Skin epidermis (tissue), 12 donors: ENCODE data around the gene CPA4.
"Not testable (repeated sequence)": the region's sequence is repeated elsewhere in the genome, so short reads cannot be mapped to it uniquely, and the experiment has no call there.

Source experiments
- H3K27ac ChIP-seq, 21 experiments: fragments of 200-600 bp; sonication (generic) in 11 of 21; one replicate each; pipeline ENCODE4 v1.5.0; 2020; ENCODE audit warnings: mild to moderate bottlenecking in 3 of 21, inconsistent platforms in 2 of 21, moderate library complexity in 2 of 21
- H3K4me3 ChIP-seq, 7 experiments: fragments of 200-600 bp; sonication (generic) in 2 of 7; one replicate each; pipeline ENCODE4 v1.5.0; 2020; ENCODE audit warnings: inconsistent platforms in 2 of 7, mild to moderate bottlenecking in 2 of 7, moderate library complexity in 1 of 7

The CPA4 gene

DNA sequence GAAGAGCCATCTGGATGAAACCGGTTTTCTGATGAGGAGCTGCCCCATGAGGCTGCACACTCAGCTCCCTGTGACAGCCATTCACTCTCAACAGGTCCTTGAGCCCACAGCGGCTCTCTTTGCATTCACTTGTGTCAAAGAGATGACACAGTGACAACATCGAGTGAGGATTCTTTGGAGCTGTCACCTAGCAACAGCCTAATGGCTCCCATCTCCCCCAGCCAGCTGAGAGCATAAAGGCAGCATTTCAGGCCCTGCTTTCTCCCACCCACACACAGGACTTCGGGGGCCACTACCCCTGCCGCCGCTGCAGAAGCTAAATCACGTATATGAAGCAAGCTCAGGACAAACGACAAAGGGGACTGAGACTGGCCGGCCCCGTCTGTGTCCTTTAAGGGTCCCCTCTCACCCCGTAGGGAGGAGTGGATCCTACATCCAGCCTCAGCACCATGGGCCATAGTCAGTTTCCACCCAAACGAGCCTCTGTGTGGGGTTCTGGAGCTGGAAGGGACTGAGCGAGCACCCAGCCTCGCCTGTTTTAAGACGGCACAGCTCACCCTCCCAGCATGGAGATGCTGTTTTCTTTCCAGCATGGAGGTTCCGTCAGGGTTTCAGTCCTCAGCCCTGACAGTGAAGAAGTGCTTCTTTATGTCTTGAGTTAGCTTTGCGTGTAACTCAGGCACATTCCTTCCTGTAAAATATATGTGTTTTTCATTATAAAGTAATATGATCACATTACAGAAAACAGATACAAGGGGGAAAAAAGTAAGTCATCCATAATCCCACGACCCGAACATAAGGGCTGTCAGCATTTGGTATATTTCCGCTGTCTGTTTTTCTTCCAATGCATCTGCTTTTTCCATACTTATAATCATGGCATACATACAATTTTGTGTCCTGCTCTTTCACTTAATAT lies 4.9 kb downstream of the CPA4 start:
- peak overlapping the region in 1 of 21 experiments; percentile 55 for H3K27ac ChIP-seq
- H3K4me3 ChIP-seq = no peak overlapping the region

GRCh38 chr7:130298544-130299326 lies 5.8 kb downstream of the CPA4 start:
- H3K27ac ChIP-seq = peak overlapping the region in 6 of 21 experiments; percentile 7 to 66 (median 32)
- H3K4me3 ChIP-seq = no peak overlapping the region

- H3K4me3 ChIP-seq = no peak overlapping the region
Measured at GRCh38 chr7:130299866-130300265, 6.9 kb downstream of the CPA4 start.

DNA sequence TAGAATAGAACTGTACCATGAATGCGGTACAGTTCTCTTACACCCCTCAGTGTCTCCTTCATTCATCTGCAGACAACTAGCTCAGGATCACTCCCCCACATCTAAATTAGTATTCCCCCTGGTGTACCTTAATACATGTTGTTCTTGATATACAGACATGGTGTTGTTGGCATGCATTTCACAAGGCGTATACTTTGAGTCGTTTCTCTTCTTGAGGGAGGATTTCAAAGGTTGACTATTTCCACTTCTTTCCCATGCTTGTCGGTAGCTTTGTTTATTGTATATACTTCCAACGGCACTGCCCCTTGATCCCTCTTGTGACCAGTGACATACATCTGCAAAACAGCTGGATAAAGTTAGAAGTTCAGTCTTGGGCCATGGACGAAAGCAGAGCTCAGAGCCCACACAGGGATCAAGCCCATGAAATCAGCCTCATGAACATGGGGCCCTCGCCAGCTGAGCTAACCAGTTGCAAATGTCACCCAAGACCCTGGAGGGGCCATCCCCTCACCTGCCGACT lies 8.6 kb downstream of the CPA4 start:
- no peak overlapping the region for H3K4me3 ChIP-seq

More at GRCh38 chr7:130299866-130300265, 6.9 kb downstream of the CPA4 start:
- H3K27ac ChIP-seq = peak overlapping the region in 7 of 21 experiments; percentile 4 to 66 (median 17)

GRCh38 chr7:130302649-130303048 lies 9.7 kb downstream of the CPA4 start:
- H3K27ac ChIP-seq = no peak overlapping the region
- H3K4me3 ChIP-seq = no peak overlapping the region

More for the DNA sequence above, 8.6 kb downstream of the CPA4 start:
- H3K27ac ChIP-seq = no peak overlapping the region

DNA sequence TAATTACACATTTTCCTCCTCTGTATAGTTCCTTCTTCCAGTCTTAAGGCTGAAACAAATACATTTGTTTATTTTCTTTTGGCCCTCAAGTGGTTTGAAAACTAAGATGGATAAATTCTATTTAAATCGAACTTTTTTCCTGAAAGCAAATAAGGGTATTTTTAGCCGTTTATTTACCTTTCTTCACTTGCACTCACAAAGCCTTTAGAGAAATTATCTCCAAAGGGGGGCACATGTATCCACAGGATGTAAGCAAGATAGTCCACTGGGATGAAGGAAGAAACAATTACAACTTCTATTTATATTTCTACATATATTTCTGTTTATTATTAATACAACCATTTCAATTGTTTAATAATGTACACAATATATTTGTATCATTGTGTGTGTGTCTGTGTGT lies 10.2 kb downstream of the CPA4 start:
- H3K4me3 ChIP-seq = no peak overlapping the region
- no peak overlapping the region for H3K27ac ChIP-seq

DNA sequence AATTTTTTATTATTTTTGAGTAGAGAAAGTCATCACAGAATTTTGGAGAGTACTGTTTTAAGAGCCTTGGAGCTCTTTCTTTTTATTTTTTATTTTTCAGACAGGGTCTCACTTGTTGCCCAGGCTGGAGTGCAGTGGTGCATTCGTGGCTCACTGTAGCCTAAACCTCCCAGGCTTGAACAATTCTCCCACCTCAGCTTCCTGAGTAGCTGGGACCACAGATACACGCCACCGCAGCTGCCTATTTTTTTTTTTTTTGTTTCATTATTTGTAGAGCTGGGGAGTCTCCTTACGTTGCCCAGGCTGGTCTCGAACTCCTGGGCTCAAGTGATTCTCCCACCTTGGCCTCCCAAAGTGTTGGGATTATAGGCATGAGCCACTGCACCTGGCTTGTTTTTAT lies 10.6 kb downstream of the CPA4 start:
- Histone ChIP-seq H3K27ac (no peak overlapping the region), H3K4me3 (no peak overlapping the region)

GRCh38 chr7:130303982-130304381 lies 11.0 kb downstream of the CPA4 start:
- H3K4me3 ChIP-seq = no peak overlapping the region
- H3K27ac ChIP-seq = no peak overlapping the region

GRCh38 chr7:130304878-130305277 lies 11.9 kb downstream of the CPA4 start:
- Histone ChIP-seq H3K4me3 (no peak overlapping the region), H3K27ac (no peak overlapping the region)

DNA sequence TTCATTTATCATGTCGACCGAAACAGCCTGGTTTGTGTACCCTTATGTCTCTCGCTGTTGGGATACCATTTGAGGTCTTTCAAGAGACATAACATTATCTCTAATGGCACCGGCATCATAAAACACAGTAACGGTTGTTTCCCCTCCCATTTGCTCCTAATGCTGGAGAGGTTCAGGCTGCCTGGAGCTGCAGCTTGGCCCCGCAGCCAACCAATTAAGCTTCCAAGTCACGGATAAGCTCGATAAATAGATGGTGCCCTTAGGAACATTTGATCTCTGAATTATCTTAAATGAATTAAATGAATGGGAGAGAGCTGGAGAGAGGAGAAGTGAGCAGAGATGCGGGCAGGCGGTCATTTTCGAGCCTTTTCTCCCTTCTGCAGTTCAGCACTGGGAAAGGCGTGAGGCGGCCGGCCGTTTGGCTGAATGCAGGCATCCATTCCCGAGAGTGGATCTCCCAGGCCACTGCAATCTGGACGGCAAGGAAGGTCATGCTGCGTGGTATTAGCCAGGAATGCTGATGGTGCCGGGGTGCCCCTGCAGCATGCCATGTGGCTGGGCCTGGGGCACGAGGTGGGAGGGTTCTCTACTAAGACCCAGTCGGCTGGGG lies 12.6 kb downstream of the CPA4 start:
- H3K27ac ChIP-seq = no peak overlapping the region
- H3K4me3 ChIP-seq = no peak overlapping the region

DNA sequence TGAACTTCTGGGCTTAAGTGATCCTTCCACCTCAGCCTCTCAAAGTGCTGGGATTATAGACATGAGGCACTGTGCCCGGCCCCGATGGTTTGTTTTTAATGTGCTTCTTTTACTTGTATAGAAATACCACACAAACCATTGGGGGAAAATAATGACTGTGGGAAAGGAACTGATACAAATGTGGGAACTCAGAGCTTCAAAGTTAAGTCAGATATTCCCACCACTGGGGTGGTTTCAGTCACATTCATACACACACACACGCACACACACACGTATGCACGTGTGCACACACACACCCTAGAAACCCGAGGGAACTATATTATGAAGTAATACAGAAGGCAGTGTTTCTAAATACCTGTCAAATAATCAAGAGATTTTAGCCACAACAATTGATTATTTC lies 17.0 kb downstream of the CPA4 start:
- no peak overlapping the region for H3K27ac ChIP-seq
- no peak overlapping the region for H3K4me3 ChIP-seq

DNA sequence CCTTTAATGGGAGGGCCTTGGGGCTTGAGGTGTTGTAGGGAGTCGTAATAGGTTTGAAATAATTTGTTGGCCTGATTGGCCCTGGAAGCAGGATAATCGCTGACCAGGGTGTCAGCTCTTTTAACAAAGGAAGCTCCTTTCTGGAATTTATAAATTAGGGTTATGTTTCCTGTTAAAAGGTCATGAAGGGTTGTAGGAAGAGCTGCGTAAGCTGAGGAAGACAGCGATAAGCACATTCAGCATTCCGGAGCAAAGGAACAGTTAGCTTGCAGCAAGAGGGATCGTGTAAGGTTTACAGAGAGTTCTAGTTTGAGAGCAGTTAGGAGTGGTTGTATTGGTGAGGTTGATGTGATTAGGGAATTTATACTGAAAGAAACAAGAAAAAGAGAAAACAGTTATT lies 21.3 kb downstream of the CPA4 start:
- Histone ChIP-seq H3K27ac (no peak overlapping the region), H3K4me3 (no peak overlapping the region)

- Histone ChIP-seq H3K4me3 (no peak overlapping the region), H3K27ac (no peak overlapping the region)
Measured at GRCh38 chr7:130319541-130319940, 26.6 kb downstream of the CPA4 start.

DNA sequence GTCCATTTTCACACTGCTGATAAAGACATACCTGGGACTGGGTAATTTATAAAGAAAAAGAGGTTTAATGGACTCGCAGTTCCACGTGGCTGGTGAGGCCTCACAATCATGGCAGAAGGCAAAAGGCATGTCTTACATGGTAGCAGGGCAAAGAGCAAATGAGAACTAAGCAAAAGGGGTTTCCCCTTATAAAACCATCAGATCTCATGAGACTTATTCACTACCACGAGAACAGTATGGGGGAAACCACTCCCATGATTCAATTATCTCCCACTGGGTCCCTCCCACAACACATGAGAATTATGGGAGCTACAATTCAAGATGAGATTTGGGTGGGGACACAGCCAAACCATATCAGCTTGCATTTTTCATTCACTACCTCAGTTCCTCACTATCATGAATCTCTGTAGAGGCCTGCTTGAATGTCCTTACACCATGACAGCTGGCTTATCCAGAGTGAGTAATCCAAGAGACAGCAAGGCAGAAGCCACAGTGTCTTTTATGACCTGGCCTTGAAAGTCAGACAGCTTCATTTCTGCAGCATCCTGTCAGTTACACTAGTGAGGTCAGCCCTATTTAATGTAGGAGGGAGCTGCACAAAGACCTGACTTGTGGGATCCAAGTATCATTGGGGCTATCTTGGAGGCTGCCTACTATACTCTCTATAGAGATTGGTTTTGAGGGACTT lies 28.7 kb downstream of the CPA4 start:
- not testable (repeated sequence) for H3K4me3 ChIP-seq, H3K27ac ChIP-seq

DNA sequence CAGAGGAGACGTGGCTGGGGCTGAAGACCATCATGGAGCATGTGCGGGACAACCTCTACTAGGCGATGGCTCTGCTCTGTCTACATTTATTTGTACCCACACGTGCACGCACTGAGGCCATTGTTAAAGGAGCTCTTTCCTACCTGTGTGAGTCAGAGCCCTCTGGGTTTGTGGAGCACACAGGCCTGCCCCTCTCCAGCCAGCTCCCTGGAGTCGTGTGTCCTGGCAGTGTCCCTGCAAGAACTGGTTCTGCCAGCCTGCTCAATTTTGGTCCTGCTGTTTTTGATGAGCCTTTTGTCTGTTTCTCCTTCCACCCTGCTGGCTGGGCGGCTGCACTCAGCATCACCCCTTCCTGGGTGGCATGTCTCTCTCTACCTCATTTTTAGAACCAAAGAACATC lies 29.7 kb downstream of the CPA4 start:
- no peak overlapping the region for H3K4me3 ChIP-seq

DNA sequence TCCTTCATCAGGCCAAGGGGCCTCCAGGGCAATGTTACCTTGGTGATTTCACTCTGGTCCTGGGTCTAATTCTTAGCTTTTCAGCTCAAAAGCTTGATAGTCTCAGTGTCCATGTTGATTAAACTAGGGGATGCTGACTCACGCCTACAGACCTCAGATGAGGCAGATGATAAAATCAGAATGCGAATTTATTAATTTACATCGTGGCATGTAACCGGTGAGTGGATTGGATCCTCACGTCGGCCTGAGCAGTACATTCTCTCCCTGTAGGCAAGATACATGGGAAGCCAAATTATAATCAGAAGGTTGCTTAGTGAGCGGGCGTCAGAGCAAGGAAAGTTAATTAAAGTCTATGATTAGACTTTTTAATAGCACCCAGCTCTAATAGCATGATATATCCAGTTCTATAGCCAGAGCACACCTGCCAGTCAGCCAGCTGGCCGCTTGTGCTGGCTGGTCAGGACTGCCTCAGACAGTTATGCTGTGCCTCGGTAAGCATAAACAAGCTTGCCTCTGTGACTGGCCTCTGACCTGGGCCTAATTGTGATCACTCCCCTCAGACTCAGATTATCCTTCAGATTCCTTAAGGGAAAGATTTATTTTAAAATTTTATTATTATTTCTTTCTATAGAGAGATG lies 31.5 kb downstream of the CPA4 start:
- no peak overlapping the region for H3K4me3 ChIP-seq
- H3K27ac ChIP-seq = no peak overlapping the region

More for the DNA sequence above, 29.7 kb downstream of the CPA4 start:
- no peak overlapping the region for H3K27ac ChIP-seq

- Histone ChIP-seq H3K4me3 (no peak overlapping the region), H3K27ac (no peak overlapping the region)
Measured at GRCh38 chr7:130329681-130330080, 36.7 kb downstream of the CPA4 start.

DNA sequence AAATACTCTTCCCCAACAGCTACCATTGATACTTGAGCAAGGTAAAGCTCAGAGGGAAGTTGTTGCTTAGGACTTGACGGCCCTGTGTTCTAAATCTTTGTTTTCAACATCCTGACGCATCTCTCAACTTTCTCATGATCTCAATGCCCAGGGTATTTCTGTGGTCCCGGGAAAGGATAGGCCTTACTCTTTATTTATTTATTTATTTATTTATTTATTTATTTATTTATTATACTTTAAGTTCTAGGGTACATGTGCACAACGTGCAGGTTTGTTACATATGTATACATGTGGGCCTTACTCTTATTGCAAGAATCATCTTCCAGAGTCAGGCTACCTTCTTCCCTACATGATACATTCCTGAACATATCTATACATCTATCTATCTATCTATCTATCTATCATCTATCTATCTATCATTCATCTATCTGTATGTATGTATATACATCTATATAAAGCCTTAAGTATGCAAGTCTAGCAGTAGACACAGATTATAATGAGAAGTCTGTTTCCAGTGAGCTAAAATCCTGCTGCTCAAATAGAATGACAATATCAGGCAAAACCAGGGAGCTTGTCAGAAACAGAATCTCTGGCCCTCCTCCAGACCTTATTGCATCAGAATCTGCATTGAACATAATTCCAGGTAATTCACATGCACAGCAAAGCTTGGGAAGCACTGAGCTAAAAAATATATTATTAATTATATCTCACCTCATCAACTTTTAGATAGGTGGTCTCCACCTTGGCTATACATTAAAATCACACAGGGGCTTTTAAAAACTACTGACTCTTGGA lies 39.5 kb downstream of the CPA4 start:
- no peak overlapping the region for H3K27ac ChIP-seq
- no peak overlapping the region for H3K4me3 ChIP-seq
